Stimulated activated CD4-positive, alpha-beta T cell treated with anti-CD3 and anti-CD28 coated beads, Interleukin-4, amount 100 ng/mL, for 1 hour (primary cell): ENCODE data around the gene TTPAL.

Experiments used
- DNase-seq: peaks from one replicate; pipeline ENCODE4 v3.0.0-alpha.2; 2020

The TTPAL gene

DNA sequence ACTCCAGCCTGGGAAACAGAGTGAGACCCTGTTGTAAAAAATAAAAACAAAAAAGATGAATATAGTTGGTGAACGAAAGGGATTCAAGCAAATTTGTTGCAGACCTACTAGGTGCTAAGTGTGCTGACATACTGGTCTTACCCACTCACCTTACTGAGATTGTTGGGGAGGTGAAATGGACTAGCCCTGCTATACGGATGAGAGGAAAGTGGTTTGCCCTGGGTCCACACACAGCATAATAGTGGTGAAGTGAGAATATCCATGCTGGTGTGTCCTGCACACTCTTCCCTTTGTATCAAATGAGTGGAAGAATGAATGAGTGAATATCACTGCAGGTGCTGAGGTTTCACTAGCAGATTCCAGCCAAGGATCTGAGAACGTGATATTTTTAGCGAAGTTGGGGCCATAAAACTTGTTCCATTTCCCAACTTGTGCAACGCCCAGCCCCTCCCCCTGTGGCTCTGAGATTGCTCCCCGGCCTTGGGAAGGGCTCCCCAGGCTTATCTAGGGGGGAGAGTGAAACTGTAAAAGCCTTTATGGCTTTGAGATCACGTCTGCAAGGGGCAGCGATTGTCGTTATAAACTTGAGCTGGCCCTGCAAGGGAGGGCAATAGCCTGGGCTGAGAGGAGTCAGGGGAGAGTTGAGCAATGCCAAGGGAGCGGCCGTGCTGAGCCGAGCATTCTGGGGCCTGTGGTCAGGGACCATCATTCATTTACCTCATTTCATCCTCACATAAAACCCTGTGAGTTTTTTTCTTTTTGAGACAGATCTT lies 33.2 kb upstream of the TTPAL start:
- DNase-seq, result no peak

DNA sequence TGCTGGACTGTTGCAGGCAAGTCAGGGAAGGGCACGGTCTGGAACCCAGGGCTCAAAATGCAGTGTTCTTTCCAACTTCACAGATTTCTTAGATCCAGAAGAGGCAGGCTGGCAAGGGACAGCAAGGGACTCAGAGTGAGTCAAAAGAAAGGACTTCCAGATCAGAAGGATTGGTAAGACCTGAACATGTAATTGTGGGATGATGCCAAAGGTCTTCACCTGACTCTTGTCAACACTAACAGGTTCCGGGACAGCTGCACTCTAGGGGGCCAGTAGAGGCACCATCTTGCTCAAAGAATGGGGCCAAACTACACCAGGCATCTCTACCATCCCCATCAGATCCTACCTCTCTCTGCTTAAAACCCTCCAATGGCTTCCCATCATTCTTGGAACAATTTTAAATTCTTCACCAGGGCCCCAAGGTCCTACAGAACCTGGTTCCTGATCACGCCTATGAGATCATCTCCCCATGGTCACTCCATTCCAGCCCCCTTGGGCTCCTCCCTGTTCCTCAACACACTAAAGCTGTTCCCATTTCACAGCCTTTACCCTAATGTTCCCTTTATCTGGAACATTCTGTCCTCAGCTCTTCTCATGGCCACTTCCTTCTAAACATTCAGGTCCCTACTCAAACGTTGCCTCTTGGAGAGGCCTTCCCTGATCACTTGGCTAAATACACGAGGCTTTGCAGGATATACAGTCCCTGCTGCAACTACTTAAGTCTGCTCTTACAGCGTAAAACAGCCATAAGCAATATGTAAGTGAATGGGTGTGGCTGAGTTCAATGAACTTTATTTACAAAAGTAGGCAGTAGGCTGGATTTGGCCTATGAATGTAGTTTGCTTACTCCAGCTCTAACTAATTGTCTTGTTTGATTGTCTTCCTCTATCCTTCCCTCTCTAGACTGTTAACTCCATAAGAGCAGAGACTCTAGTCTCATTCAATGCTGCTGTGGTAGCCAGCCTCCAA lies 29.6 kb upstream of the TTPAL start:
- DNase-seq, result no peak

DNA sequence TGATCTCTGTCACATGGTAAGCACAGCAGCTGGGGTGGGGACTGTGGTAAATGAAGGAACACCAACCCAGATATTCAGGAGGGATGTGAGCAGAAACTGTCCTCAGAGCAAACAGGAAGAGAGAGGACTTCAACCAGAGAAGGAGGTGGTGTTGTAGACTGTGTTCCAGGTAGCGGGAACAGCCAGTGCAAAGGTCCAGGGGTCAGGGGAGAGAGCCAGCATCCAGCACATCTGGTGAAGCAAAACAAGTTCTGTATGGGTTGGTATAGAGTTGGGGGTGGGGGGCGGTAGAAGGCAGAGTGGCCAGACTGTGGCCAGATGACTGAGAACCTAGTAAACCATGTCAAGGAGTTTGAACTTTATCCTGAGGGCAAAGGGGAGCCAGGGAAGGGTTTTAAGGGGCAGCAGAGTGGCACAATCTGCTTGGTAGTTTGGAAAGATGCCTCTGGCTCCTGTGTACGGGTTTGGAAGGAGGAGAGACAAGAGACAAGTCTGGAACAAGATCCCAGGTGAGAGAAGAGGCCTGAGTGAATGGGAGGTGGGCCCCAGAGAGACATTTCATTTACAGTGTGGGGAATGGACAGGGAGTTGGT lies 27.8 kb upstream of the TTPAL start:
- DNase-seq, result no peak

DNA sequence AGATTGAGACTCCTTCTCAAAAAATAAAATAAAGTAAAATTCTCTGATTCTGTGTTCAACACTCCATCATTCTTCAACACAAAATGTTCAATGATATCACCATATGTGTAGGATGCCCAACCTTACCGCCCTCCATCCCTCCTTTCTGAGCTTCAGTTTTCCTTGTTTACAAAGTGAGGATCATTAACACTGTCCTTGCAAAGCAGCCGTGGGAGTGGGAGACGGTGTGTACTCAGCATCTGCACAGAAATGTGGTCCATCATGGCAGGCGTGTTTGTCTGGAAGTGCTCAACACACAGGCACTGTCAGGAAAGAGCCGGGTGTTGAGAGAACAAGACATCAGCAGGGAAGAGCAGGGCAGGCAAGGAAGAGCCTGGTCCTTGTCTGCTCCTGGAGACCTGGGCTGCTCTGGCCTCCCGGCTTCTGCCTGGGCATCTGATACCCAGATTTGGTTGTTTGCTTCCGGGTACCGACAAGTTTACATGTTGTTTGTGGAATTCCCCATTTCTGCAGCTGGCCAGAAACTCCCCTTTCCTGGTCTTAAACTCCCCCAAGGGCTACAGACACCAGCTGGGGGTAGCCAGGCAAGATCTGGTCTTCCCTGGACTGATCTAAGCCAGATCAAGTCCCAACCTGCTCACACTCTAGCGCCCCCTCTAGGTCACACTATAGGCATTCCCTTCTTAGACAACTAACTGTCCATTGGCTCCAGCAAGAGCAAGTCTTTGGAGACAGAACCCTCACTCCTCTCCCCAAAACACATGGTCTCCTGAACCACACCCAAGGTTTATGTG lies 26.7 kb upstream of the TTPAL start:
- no peak for DNase-seq

DNA sequence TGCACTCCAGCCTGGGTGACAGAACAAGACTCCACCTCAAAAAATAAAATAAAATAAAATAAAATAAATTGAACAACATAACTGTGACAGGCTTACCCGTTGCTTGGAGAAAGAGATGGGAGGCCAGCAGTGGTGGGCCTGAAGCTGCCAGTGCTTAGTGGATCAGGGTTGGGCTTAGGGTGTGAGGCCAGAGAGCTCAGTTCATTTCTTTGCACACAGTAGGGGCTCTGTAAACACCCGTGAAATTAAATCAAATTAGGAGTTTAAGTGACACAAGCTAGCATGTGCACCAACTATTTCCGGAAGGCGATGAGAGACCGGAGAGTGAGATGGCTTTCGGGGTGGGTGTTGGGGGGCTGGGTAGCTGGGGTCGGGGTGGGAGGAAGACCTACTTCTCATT lies 25.8 kb upstream of the TTPAL start:
- no peak for DNase-seq

DNA sequence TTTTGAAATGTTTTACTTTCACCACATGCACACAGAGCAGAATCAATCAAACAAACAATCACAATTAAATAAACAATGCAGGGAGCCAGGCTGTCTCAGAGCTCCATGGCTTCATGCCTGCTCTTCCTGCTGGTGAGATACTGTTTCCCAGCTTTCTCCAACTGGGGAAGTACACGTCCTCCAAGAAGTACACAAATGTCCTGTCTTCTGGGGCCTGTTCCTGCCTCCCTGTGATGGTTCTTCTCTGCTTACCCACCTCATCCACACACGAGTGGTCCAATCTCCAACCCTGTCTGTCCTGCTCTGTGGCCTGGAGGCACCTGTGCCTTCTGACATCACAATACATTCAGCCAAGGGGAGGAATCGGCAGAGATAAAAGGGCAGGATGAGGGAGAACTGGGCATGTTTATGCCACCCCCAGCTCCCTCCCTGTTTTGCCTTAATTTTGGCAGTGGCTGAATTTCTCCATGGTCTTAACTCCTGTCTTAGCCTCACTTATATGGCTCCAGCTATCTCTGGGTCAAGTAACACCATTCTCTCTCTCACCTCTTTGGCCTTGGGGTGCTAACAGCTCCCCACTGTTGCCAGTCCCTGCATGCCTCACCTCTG lies 25.3 kb upstream of the TTPAL start:
- DNase-seq, result no peak

DNA sequence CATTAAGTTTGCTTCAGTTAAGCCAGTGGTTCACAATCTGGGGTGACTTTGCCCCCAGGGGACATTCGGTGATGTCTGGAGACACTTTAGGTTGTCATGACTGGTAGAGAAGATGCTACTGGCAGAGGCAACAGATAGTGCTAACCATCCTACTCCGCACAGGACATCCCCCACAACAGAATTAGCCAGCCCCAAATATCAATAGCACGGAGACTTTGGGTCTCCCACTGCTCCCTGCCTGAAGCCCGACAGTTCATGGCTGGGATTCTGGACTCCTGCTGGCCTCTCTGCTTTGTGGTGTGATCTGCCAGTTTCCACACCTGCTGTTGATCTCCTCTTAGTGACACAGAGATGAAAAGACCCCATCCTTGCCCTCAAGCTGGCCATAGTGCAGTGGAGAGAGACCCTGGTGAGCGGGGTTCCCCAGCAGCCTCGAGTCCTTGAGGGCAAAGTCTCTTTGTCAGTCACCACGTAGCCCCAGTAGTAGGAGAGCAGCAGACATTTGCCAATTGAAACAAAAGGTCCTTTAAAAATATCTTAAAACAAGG lies 24.7 kb upstream of the TTPAL start:
- no peak for DNase-seq

DNA sequence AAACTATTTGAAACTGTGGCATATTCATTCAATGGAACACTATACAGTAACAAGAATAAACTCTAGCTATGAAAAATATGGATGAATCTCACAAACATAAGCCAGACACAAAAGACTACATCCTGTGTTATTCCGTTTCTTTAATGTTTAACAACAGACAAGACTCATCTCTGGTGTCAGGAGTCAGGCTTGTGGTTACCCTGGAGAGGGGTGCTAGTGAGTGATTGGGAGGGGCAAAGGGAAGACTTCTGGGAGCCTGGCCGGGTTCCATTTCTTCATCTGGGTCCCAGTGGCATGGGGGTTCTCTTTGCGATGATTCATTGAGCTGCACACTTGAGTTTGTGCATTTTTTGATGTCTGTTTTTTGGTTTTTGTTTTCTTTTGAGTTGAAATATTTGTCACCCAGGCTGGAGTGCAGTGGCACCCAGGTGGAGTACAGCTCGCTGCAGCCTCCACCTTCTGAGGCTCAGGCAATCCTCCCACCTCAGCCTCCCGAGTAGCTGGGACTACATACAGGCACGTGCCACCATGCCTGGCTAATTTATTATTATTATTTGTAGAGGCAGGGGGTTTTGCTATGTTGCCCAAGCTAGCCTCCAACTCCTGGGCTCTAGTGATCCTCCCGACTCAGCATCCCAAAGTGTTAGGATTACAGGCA lies 21.2 kb upstream of the TTPAL start:
- DNase-seq, result no peak

DNA sequence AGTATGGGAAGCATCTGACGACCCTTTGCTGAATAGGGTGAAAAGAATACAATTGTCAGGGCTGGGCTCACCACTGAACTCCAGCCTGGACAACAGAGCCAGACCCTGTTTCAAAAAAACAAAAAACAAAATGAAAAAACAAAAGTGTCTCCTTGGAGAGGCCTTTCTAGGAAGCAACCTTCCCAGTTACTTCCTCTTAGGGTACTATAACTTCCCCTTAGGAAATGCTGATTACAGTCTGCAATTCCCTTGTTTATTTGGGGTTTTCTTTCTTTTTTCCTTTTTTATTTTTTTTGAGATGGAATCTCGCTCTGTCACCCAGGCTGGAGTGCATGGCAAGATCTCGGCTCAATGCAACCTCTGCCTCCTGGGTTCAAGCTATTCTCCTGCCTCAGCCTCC lies 20.5 kb upstream of the TTPAL start:
- no peak for DNase-seq

DNA sequence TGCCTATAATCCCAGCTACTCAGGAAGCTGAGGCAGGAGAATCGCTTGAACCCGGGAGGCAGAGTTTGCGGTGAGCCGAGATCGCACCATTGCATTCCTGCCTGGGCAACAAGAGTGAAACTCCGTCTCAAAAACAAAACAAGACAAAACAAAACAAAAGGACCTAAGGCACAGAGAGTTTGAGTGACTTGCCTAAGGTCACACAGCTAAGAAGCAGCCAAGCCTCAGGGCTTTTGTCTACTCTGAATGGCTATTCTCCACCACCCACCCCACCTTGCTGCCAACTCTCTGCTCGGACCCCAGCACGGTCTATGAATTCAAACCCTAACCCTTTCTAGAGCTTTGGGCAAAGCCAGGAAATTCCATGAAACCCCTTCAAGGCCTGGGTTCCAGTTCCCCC lies 19.1 kb upstream of the TTPAL start:
- no peak for DNase-seq

DNA sequence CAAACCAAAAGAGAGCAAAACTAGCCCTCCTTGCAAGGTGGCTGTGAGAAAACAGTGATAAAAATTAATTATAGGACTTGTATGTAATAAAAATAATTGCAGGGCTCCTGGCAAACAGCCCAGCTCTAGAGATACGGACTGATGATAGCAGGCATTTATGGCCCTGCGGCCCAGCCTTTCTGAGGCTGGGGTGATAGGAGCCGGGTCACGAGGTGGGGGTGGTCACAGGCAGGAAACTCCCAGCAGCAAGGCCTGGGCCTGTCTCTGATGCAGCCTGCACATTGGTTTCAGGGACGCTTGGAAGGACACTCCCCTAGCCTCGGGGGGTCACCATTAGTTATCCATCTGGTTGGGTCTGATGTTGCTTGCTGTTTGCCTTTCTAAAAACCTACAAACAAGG lies 18.7 kb upstream of the TTPAL start:
- DNase-seq, result no peak

DNA sequence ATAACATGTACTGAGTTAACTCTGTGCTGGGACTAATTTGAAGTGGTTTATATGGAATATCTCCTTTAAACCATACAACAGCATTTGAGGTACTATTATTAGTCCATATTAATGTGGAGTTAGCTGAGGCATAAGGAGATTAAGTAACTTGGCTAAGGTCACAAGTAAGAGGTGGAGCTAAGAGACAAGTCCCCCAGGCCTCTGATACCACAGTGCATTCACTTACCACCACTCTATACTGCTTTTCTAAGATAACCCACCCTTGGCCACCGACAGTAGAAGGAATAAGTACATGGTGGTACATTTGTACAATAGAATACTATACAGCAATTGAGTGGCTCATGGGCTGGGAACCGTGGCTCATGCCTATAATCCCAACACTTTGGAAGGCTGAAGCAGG lies 16.4 kb upstream of the TTPAL start:
- DNase-seq, result no peak

DNA sequence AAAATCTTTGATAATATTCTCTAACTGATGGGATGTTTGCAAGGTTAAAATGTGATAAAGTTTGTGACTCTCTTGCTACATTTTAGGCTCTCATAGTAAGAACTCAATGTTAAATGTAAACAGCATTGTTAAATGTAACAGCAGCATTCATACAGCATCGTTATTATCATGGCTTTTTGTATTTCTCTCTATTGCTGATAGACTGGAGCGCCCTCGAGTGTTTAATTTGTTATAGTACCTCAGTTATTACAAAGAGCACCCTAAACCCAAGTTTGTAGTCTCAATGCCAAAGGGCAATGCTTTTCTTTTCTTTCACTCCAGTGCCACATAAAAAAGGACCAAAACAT lies 14.9 kb upstream of the TTPAL start:
- DNase-seq, result no peak

DNA sequence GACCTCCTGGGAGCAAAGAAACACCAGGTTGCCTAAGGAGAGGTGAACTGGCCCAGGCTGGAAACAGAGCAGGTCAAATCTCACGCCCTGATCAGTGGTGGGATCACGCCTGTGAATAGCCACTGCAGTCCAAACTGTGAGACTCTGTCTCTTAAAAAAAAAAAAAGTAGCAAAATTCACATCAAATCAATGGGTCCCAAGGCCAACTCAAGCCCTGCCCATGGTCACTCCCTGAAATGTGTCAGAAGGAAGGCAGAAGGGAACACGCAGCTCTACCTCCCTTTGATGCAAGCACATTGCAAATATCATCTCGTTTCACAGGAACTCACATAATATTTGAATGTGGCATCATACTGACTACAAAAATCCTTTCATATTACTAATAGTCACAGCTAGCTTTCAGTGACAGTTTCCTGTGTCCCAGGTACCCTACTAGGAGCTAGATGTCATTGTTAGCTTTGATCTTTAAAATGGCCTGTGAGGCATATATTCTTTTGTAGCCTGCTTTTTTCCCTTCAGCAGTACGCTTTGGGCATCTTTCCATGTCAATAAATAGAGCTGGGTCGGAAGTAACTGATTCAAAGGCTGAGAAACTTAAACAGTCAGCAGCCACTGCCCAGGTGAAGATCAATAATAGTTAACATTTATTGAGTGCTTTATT lies 14.4 kb upstream of the TTPAL start:
- no peak for DNase-seq

DNA sequence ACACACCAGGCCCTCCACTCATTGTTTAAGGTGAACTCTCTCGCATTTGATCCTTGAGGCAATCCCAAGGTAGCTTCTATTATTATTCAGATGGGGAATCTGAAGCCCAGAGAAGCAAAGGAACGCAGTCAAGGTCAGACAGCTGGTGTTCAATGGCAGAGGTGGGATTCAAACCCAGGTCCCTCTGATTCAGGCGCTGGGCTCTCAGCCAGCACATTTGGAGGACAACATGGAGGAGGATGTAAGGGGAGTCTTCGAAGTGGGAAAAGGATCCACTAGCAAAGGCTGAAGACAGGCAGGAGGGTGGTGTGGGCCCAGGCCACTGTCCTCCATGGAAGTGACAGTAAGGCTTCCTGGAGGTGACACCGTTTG lies 13.9 kb upstream of the TTPAL start:
- no peak for DNase-seq

DNA sequence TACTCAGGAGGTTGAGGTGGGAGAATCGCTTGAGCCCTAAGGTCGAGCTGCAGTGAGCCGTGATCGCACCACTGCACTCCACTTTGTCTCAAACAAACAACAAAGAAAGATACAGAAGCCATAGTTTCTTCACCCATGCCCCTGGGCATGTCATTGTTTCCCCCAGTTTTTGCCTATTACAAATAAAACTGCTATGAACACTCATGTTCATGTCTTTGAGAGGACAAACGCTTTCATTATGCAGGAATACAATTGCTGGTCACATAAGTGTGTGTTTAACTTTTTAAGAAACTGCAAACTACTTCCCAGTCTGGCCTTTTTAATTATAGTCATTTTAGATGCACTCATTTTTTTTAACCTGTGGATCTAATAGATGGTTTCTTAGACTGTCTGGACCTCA lies 12.2 kb upstream of the TTPAL start:
- DNase-seq, result no peak

DNA sequence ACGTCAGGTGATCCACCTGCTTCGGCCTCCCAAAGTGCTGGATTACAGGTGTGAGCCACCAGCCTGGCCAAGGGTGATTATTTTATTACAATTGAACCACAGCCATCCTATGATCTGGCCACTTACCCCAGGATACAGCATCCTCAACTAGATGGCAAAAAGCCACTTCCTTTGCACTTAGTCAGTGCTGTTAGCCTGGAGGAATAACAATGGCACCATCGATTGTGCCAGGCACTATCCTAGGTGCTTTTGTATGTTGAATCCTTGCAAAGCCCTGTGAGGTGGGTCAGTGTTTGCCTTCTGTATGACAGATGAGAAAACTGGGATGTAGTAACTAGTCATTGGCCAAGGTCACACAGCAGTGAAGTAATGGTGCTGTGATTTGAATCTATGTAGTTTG lies 11.2 kb upstream of the TTPAL start:
- no peak for DNase-seq

DNA sequence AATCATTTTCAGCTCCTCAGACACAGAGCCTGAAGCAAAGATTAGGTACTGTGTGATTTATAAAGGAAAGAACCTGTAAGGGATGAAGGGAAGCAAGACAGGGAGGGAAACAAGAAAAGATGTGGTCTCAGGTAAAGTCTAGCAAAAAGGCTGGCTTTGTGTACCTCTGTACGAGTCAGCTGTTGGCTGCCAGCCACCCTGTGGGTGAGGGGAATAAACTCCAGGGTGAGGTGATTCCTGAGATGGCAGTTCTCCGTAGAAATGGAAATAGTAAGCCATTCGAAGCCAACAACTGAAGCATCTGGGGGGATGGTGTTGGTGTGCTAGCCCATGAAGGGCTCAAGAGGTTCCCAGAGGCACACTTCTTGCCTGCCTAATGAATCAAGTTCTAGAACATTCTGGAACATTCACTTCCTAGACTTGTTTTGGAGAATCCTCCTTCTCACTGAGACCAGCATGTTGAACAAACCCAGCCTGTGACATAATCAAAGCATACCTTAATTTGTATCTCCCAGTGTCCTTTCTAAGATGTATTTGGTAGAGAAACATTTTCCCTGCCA lies 10.6 kb upstream of the TTPAL start:
- DNase-seq, result no peak

DNA sequence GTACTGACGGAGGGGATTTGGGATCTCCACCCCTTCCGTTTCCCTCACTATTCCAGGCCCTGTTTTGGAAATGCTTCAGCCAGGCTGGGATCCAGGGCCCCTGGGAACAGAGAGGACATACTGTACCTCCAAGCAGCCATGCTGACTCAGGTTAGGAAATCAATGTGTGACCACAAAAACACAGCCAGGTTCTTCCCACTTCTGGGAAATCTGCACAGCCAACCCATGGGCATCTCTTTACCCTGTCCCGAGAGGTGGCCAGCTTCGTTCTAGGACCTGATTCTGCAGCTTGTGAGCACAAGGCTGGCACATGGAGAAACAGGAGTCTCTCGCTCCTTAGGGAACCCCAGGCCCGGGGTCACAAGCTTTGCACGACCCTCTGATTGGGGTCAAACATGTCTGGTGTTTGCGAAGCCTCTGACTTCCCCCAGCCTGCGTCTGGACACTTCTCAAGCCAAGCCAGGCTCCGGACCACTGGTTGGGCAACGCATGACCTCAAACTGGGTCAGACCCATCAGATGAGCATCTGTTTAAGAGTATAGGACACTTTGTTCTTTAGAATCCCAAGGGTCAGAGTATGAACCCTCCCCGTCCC lies 8.3 kb upstream of the TTPAL start:
- DNase-seq, result no peak

DNA sequence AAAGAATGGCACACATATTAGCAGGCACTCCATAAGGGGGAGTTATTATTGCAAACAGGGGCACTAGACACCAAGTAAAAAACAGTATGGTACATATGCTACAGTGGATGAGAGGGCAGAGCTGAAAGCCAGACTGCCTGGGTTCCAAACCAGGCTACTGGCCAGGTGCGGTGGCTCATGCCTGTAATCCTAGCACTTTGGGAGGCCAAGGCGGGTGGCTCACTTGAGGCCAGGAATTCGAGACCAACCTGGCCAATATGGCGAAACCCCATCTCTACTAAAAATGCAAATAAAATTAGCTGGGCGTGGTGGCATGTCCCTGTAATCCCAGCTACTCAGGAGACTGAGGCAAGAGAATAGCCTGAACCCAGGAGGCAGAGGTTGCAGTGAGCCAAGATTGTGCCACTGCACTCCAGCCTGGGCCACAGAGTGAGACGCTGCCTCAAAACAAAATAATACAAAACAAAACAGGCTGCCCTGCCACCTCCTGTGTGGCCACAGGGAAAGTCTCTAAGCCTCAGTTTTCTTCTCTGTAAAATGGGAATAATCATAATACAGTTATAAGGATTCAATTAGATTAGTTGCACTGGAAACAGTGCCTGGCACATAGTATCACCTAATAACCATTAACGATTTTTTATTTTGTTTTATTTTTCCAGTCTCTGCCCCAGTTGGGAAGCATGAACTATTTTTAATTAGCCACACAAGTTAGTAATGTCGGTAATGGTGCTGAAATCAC lies 7.5 kb upstream of the TTPAL start:
- DNase-seq, result no peak
